Osteocyte (in vitro differentiated cells): Measurements from ENCODE around the gene IMPA2. TPM values are rescaled to one million over a fixed set of nuclear protein-coding genes. Genes with fewer than 3 reads are reported as not detected.
A peak's percentile ranks its signal among the peaks of the same experiment; 100 is the strongest.
"Not testable (repeated sequence)": the region's sequence is repeated elsewhere in the genome, so short reads cannot be mapped to it uniquely, and the experiment has no call there.

Experiments
- DNase-seq: peaks from one replicate; pipeline ENCODE4 v3.0.0; 2021; ENCODE audit warnings: mixed read lengths; ENCODE audit not compliant: unreplicated experiment; ENCODE audit errors: extremely low spot score
- H3K27ac Mint-ChIP-seq: one replicate; pipeline ENCODE4 v1.8.0; 2021; ENCODE audit warnings: mild to moderate bottlenecking, mixed read lengths; ENCODE audit not compliant: unreplicated experiment
- H3K27me3 Mint-ChIP-seq: one replicate; pipeline ENCODE4 v1.8.0; 2021; ENCODE audit warnings: mixed read lengths; ENCODE audit not compliant: unreplicated experiment
- H3K36me3 Mint-ChIP-seq: one replicate; pipeline ENCODE4 v1.8.0; 2021; ENCODE audit warnings: mixed read lengths; ENCODE audit not compliant: unreplicated experiment
- H3K4me1 Mint-ChIP-seq: one replicate; pipeline ENCODE4 v1.8.0; 2021; ENCODE audit warnings: mixed read lengths; ENCODE audit not compliant: unreplicated experiment
- H3K4me3 Mint-ChIP-seq: one replicate; pipeline ENCODE4 v1.8.0; 2021; ENCODE audit warnings: mild to moderate bottlenecking, moderate library complexity, mixed read lengths; ENCODE audit not compliant: unreplicated experiment
- H3K9me3 Mint-ChIP-seq: one replicate; pipeline ENCODE4 v1.8.0; 2021; ENCODE audit warnings: mixed read lengths; ENCODE audit not compliant: unreplicated experiment
- total RNA-seq: library from RNA; stranded (reverse); gene quantifications from 2 replicates; pipeline ENCODE4 v1.2.1, GENCODE V29; 2021
- TF ChIP-seq, protein P1 (sequence below): fragments of 200-600 bp; sonication (generic); IDR thresholded peaks from 2 replicates; pipeline ENCODE4 v1.5.0; 2021; ENCODE audit warnings: antibody characterized with exemption, mild to moderate bottlenecking, moderate library complexity

IMPA2 gene
- total RNA-seq, 1 donor from 2014 or later, result 9.2 TPM

DNA sequence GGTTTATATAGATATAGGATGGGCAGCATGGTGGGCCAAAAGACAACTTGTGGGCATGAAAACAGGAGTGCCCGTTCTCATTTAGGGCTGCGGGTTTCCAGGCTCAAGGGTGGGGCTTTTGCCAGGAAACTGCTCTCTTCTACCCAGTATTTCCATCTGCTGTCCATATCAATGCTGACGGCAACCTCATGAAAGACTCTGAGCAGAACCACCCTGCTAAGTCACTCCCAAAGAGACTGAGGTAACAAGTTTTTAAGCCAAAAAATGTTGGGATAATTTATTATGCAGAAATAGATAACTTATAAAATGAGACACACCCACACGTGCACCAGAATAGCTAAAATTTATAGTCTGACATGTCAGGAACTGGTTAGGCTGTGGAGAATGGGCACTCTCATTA lies 37.1 kb upstream of the IMPA2 start:
- H3K27me3 Mint-ChIP-seq, result no peaks in the 10 kb centered on the region
- H3K9me3 Mint-ChIP-seq, result no peaks in the 10 kb centered on the region
- H3K4me1 Mint-ChIP-seq, result peaks cover 28% of the 10 kb centered on the region
- no peak overlapping the region for H3K4me3 Mint-ChIP-seq
- TF ChIP-seq, protein P1, sequence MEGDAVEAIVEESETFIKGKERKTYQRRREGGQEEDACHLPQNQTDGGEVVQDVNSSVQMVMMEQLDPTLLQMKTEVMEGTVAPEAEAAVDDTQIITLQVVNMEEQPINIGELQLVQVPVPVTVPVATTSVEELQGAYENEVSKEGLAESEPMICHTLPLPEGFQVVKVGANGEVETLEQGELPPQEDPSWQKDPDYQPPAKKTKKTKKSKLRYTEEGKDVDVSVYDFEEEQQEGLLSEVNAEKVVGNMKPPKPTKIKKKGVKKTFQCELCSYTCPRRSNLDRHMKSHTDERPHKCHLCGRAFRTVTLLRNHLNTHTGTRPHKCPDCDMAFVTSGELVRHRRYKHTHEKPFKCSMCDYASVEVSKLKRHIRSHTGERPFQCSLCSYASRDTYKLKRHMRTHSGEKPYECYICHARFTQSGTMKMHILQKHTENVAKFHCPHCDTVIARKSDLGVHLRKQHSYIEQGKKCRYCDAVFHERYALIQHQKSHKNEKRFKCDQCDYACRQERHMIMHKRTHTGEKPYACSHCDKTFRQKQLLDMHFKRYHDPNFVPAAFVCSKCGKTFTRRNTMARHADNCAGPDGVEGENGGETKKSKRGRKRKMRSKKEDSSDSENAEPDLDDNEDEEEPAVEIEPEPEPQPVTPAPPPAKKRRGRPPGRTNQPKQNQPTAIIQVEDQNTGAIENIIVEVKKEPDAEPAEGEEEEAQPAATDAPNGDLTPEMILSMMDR, result no peak
- no peak for DNase-seq
- H3K36me3 Mint-ChIP-seq, result no peaks in the 10 kb centered on the region
- H3K27ac Mint-ChIP-seq, result no peak overlapping the region

DNA sequence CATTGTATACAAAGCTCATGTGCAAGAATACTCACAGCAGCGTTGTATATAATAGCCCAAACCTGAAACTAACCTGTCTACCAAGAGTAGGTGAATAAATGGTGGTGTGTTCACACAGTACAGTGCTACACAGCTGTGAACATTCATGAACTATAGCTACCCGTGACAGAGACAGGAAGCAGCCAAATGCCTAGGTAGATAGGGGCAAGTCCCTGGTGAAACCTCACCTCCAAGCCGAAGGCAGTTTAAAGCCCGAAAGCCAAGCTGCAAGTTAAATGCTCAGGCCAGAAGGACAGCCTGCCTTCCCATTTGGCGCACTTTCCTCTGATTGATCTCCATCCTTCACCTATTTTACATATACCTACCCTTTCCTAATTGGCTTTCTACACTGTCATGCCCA lies 36.5 kb upstream of the IMPA2 start:
- H3K9me3 Mint-ChIP-seq, result no peaks in the 10 kb centered on the region
- TF ChIP-seq, protein P1, result no peak
- H3K4me1 Mint-ChIP-seq, result peaks cover 29% of the 10 kb centered on the region
- H3K4me3 Mint-ChIP-seq, result no peak overlapping the region
- no peak for DNase-seq
- no peaks in the 10 kb centered on the region for H3K27me3 Mint-ChIP-seq
- no peak overlapping the region for H3K27ac Mint-ChIP-seq
- no peaks in the 10 kb centered on the region for H3K36me3 Mint-ChIP-seq

DNA sequence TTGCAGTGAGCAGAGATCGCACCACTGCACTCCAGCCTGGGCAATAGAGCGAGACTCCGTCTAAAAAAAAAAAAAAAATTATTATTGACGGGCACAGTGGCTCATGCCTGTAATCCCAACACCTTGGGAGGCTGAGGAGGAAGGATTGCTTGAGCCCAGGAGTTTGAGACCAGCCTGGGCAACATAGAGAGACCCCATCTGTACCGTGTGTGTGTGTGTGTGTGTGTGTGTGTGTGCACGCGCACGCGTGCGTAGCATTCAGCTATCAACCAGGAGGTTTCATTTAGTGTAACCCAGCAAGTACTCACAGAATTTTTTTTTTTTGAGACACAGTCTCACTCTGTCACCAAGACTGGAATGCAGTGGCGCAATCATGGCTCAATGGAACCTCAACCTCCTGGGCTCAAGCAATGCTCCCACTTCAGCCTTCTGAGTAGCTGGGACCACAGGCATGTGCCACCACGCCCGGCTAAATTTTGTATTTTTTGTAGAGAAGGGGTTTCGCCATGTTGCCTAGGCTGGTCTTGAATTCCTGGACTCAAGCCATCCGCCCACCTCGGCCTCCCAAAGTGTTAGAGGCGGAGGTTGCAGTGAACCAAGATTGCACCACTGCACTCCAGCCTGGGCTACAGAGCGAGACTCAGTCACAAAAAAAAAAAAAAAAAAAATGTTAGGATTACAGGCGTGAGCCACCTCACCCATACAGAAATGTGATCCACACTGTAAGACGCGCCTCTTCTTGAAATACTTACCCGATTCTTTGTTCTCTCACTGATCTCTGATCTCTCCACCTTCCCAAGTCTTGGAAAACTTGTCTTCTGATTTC lies 35.3 kb upstream of the IMPA2 start:
- H3K27ac Mint-ChIP-seq, result peak overlapping the region; percentile 95
- not testable (repeated sequence) for H3K4me3 Mint-ChIP-seq, H3K27me3 Mint-ChIP-seq, H3K36me3 Mint-ChIP-seq, H3K9me3 Mint-ChIP-seq, DNase-seq
- H3K4me1 Mint-ChIP-seq, result peaks cover 31% of the 10 kb centered on the region

DNA sequence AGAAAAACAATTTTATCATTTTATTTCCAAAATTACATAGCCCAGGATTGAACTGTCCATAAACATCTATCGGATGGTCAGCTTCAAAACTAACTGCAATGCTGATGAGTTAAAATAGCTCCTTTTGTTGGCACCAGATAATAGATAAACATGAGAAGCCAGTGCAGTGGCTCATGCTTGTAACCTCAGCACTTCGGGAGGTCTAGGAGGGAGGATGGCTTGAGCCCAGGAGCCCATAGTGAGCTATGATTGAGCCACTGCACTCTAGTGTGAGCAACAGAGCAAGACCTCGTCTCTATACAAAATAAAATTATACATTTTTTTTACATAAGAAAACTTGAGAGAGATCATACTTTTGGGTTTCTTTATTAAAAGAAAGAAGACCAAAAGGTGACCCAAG lies 34.6 kb upstream of the IMPA2 start:
- TF ChIP-seq, protein P1, result no peak
- H3K9me3 Mint-ChIP-seq, result no peaks in the 10 kb centered on the region
- no peaks in the 10 kb centered on the region for H3K36me3 Mint-ChIP-seq
- peaks cover 31% of the 10 kb centered on the region for H3K4me1 Mint-ChIP-seq
- H3K27ac Mint-ChIP-seq, result peak overlapping the region; percentile 95
- no peak overlapping the region for H3K4me3 Mint-ChIP-seq
- no peaks in the 10 kb centered on the region for H3K27me3 Mint-ChIP-seq
- DNase-seq, result no peak

DNA sequence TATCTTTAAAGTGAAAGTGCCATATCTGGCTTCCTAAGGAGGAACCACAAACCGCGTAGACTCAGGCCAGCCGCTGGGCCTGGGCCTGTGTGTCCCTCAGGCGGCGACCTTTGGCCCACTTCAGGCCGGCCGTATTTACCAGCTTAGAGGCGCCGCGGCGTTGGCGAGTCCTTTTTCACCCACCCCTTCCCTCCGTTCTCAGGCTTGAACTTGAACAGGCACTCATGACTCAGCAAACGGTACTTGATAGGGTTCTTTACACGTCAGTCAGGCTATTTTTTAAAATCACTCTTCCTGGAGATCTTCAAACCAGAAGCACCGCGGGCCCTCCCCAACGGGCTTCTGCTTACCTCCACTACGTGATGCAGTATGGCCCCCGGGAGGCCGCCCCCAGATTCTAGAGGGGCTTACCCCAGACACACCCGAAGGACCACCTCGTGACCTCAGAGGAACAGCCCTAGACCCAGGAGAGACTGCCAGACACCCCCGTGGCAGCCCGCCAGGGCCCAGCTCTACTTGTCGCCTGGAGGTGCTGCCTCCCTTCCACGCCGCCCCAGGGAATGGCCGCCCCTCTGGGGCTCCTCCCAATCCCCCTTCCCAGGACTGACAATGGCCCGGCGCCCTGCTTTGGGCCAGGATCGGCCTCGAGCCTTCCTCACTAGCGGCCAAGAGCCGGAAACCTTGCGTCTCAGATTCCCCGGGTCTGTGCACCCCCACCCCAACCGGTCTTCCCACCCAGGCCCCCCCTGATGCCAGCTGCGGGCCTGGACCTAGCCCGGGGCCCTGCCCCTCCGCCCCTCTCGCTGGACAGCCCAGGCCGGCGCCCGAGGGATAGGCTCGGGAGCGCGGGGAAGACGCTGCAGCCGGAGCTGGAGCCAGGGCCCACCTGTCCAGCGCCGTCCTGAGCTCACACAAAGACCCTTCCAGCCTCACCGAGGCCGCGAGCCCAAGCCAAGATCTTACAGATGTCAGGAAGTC lies 33.8 kb upstream of the IMPA2 start:
- H3K4me3 Mint-ChIP-seq, result peak overlapping the region; percentile 16
- peak; percentile 90 for DNase-seq
- peak overlapping the region; percentile 95 for H3K27ac Mint-ChIP-seq
- H3K9me3 Mint-ChIP-seq, result no peaks in the 10 kb centered on the region
- no peaks in the 10 kb centered on the region for H3K36me3 Mint-ChIP-seq
- peaks cover 34% of the 10 kb centered on the region for H3K4me1 Mint-ChIP-seq
- TF ChIP-seq, protein P1, result no peak
- H3K27me3 Mint-ChIP-seq, result no peaks in the 10 kb centered on the region
